ENCODE data around the gene REG4. TPM values are rescaled to one million over a fixed set of nuclear protein-coding genes. Genes with fewer than 3 reads are reported as not detected.

Gene REG4
- total and polyA plus RNA-seq, 8 donors = not detected

- Histone ChIP-seq H3K36me3 (no peaks in the 10 kb centered on the region), H3K4me3 (no peak overlapping the region), H3K27me3 (no peaks in the 10 kb centered on the region), H3K27ac (no peak overlapping the region), H3K4me1 (peaks cover 9 to 20% of the 10 kb centered on the region in 2 donors), H3K9me3 (no peaks in the 10 kb centered on the region)
- DNase-seq (peak in 3 of 4 donors; percentile 75 to 87 (median 79)), ATAC-seq (peak; percentile 63)
- no peak for TF ChIP-seq CTCF (IDR thresholded peaks at IDR 0.05)
- intact Hi-C loops (cut with DNase I) = no loop called here
These were observed 27.0 kb downstream of the REG4 start for GRCh38 chr1:119784191-119784781.

GRCh38 chr1:119783354-119784185 lies 27.7 kb downstream of the REG4 start:
- DNase-seq = no peak
- no peak overlapping the region for H3K27ac ChIP-seq
- H3K36me3 ChIP-seq = no peaks in the 10 kb centered on the region
- intact Hi-C loops (cut with DNase I) = no loop called here
- ATAC-seq = peak; percentile 7
- peaks cover 9 to 20% of the 10 kb centered on the region in 2 donors for H3K4me1 ChIP-seq
- no peak for TF ChIP-seq CTCF (IDR thresholded peaks at IDR 0.05)
- H3K9me3 ChIP-seq = no peaks in the 10 kb centered on the region
- H3K4me3 ChIP-seq = no peak overlapping the region
- no peaks in the 10 kb centered on the region for H3K27me3 ChIP-seq

- Histone ChIP-seq H3K27me3 (no peaks in the 10 kb centered on the region), H3K9me3 (no peaks in the 10 kb centered on the region), H3K4me3 (no peak overlapping the region), H3K27ac (no peak overlapping the region), H3K36me3 (no peaks in the 10 kb centered on the region), H3K4me1 (peaks cover 6 to 20% of the 10 kb centered on the region in 2 donors)
- ATAC-seq (no peak), DNase-seq (no peak)
- TF ChIP-seq CTCF (IDR thresholded peaks at IDR 0.05) = no peak
- intact Hi-C loops (cut with DNase I) = no loop called here
These were observed 28.5 kb downstream of the REG4 start for GRCh38 chr1:119782631-119783325.

GRCh38 chr1:119781434-119782210 lies 29.6 kb downstream of the REG4 start:
- no peak for TF ChIP-seq CTCF (IDR thresholded peaks at IDR 0.05)
- no peak for ATAC-seq
- Histone ChIP-seq H3K4me3 (no peak overlapping the region), H3K9me3 (no peaks in the 10 kb centered on the region), H3K36me3 (no peaks in the 10 kb centered on the region), H3K27me3 (no peaks in the 10 kb centered on the region), H3K27ac (no peak overlapping the region), H3K4me1 (peaks cover 6 to 20% of the 10 kb centered on the region in 2 donors)
- intact Hi-C loops (cut with DNase I) = no loop called here
- DNase-seq = no peak
